GM12878 (cell line): ENCODE data around the gene NFKBIB. TPM values are rescaled to one million over a fixed set of nuclear protein-coding genes. Genes with fewer than 3 reads are reported as not detected.

Experiments used
- HDGF ChIP-seq: fragments of 450-650 bp; IDR thresholded peaks from 2 replicates; pipeline ENCODE4 v1.6.1; 2016; ENCODE audit warnings: antibody characterized with exemption
- IRF4 ChIP-seq: IDR thresholded peaks from 2 replicates; pipeline ENCODE4 v1.6.1; 2011; ENCODE audit warnings: low read depth, low read length
- JUND ChIP-seq: IDR thresholded peaks from 2 replicates; pipeline ENCODE4 v1.6.1; 2012; ENCODE audit warnings: low read depth, mild to moderate bottlenecking, low read length, improper control_type of control experiment, moderate library complexity
- NFYB ChIP-seq: IDR thresholded peaks from 2 replicates; pipeline ENCODE4 v1.6.1; 2011; ENCODE audit warnings: low read depth, mild to moderate bottlenecking, low read length, improper control_type of control experiment, moderate library complexity; ENCODE audit not compliant: insufficient read depth
- RB1 ChIP-seq: fragments of 450-650 bp; formaldehyde crosslinking; IDR thresholded peaks from 2 replicates; pipeline ENCODE4 v1.6.1; 2017; ENCODE audit warnings: mild to moderate bottlenecking, borderline replicate concordance
- SP1 ChIP-seq: IDR thresholded peaks from one replicate; pipeline ENCODE4 v1.6.1; 2011; ENCODE audit warnings: low read depth, low read length
- SREBF1 ChIP-seq: IDR thresholded peaks from 2 replicates; pipeline ENCODE4 v1.6.1; 2012; ENCODE audit warnings: mild to moderate bottlenecking, low read length
- TCF12 ChIP-seq: IDR thresholded peaks from 2 replicates; pipeline ENCODE4 v1.6.1; 2011; ENCODE audit warnings: low read depth, mild to moderate bottlenecking, low read length
- ZSCAN29 ChIP-seq: fragments of 450-650 bp; IDR thresholded peaks from 2 replicates; pipeline ENCODE4 v1.6.1; 2017; ENCODE audit warnings: mild to moderate bottlenecking, moderate library complexity
- polyA plus RNA-seq, 11 experiments: library from polyadenylated mRNA; depleted of rRNA in 4 of 11; unstranded in 6 of 11; stranded (reverse) in 5 of 11; fragments of >200 nt; fragmentation: Nextera tagmentation in 4 of 11; fragmentation: Illumina TruSeq in 1 of 11; extraction: Ambion mirVana in 4 of 11; extraction: Trizol in 1 of 11; gene quantifications; 1 replicate in 1 of 11; 2 replicates in 10 of 11; pipeline versions ENCODE4 v1.2.1 to v1.2.3, GENCODE V29; 2011 to 2016; ENCODE audit warnings: inconsistent platforms in 2 of 11, missing spikeins in 2 of 11, low read depth in 1 of 11
- total RNA-seq, 4 experiments: library from RNA; depleted of rRNA in 3 of 4; stranded (reverse); fragments of >200 nt in 3 of 4; fragmentation: Illumina TruSeq in 1 of 4; extraction: Trizol in 1 of 4; gene quantifications; 2 replicates each; pipeline versions ENCODE4 v1.2.1 to v1.2.3, GENCODE V29; 2013 to 2021
- TF ChIP-seq, protein P1 (sequence below): fragments of 450-650 bp; formaldehyde crosslinking; IDR thresholded peaks from 2 replicates; pipeline ENCODE4 v1.5.0; 2022; ENCODE audit warnings: mild to moderate bottlenecking, missing genetic modification characterization
- TF ChIP-seq, protein P2 (sequence below): fragments of 450-650 bp; IDR thresholded peaks from 2 replicates; pipeline ENCODE4 v1.6.1; 2018; ENCODE audit warnings: borderline replicate concordance, mild to moderate bottlenecking; ENCODE audit not compliant: partially characterized antibody
- TF ChIP-seq, protein P3 (sequence below): fragments of 150-350 bp; IDR thresholded peaks from 2 replicates; pipeline ENCODE4 v1.6.1; 2014; ENCODE audit warnings: mild to moderate bottlenecking, low read depth, low read length
- TF ChIP-seq, protein P4 (sequence below): fragments of 450-650 bp; IDR thresholded peaks from 2 replicates; pipeline ENCODE4 v1.6.1; 2018; ENCODE audit warnings: mild to moderate bottlenecking, low read depth, moderate library complexity; ENCODE audit not compliant: partially characterized antibody
- TF ChIP-seq, protein P5 (sequence below): fragments of 450-650 bp; IDR thresholded peaks from 2 replicates; pipeline ENCODE4 v1.6.1; 2016; ENCODE audit warnings: mild to moderate bottlenecking
- TF ChIP-seq, protein P6 (sequence below): fragments of 450-650 bp; IDR thresholded peaks from 2 replicates; pipeline ENCODE4 v1.6.1; 2016; ENCODE audit warnings: mild to moderate bottlenecking

Gene NFKBIB
- total and polyA plus RNA-seq, 10 of the 15 experiments (the other 5 are each of a cell fraction or from before 2014, with no cell fraction given), result 1.2 to 60.9 (median 31.0) TPM

DNA sequence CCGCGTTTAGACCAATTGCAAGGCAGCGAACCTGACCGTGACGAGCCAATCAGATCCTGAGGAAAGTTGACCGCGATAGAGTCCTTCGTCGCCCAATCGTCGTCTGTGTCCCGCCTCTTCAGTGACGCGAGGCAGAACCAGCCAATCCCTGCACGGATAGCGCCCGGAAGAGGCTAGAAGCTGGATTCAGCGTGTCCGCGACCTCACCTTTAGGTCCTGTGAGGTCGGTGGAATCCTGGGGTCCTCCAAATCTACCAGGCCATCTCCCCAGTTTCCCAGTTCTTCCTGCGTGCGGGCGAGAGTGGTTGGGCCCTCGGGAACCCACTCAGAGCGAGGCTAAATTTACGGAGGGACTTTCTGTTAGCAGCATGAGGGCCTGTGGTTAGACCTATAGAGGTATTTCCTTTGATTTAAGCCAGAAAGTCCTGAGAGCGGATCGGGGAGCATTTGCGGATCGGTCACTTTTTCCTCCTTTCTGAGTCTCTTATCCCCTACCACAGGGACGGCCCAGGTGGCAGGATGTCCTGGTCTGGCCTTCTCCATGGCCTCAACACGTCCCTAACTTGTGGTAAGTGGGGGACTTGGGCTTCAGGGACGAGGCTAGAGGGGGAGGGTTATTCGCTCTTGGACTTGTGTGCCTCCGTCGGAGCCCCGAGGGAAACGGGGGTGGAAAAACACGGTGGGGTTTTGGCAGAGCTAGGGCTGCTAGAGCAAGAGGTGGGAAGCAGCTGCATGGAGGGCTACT, 31.2 kb downstream of the NFKBIB start, which contains the start of gene MRPS12 (continued):
- TF ChIP-seq, protein P1, sequence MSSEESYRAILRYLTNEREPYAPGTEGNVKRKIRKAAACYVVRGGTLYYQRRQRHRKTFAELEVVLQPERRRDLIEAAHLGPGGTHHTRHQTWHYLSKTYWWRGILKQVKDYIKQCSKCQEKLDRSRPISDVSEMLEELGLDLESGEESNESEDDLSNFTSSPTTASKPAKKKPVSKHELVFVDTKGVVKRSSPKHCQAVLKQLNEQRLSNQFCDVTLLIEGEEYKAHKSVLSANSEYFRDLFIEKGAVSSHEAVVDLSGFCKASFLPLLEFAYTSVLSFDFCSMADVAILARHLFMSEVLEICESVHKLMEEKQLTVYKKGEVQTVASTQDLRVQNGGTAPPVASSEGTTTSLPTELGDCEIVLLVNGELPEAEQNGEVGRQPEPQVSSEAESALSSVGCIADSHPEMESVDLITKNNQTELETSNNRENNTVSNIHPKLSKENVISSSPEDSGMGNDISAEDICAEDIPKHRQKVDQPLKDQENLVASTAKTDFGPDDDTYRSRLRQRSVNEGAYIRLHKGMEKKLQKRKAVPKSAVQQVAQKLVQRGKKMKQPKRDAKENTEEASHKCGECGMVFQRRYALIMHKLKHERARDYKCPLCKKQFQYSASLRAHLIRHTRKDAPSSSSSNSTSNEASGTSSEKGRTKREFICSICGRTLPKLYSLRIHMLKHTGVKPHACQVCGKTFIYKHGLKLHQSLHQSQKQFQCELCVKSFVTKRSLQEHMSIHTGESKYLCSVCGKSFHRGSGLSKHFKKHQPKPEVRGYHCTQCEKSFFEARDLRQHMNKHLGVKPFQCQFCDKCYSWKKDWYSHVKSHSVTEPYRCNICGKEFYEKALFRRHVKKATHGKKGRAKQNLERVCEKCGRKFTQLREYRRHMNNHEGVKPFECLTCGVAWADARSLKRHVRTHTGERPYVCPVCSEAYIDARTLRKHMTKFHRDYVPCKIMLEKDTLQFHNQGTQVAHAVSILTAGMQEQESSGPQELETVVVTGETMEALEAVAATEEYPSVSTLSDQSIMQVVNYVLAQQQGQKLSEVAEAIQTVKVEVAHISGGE (CRISPR knock-in tag), result no peak
- TF ChIP-seq, protein P2, sequence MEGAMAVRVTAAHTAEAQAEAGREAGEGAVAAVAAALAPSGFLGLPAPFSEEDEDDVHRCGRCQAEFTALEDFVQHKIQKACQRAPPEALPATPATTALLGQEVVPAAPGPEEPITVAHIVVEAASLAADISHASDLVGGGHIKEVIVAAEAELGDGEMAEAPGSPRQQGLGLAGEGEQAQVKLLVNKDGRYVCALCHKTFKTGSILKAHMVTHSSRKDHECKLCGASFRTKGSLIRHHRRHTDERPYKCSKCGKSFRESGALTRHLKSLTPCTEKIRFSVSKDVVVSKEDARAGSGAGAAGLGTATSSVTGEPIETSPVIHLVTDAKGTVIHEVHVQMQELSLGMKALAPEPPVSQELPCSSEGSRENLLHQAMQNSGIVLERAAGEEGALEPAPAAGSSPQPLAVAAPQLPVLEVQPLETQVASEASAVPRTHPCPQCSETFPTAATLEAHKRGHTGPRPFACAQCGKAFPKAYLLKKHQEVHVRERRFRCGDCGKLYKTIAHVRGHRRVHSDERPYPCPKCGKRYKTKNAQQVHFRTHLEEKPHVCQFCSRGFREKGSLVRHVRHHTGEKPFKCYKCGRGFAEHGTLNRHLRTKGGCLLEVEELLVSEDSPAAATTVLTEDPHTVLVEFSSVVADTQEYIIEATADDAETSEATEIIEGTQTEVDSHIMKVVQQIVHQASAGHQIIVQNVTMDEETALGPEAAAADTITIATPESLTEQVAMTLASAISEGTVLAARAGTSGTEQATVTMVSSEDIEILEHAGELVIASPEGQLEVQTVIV, result peak; percentile 18
- TF ChIP-seq SP1 (peak; percentile 95), SREBF1 (no peak), ZSCAN29 (no peak), HDGF (peak; percentile 69; the same call in 1 of the 2 replicates), IRF4 (no peak), TCF12 (0 out of 2 replicates have a peak, but pooled peaks have one; percentile 20), RB1 (0 out of 2 replicates have a peak, but pooled peaks have one; percentile 59), NFYB (peak; percentile 96), JUND (no peak)
- TF ChIP-seq, protein P3, sequence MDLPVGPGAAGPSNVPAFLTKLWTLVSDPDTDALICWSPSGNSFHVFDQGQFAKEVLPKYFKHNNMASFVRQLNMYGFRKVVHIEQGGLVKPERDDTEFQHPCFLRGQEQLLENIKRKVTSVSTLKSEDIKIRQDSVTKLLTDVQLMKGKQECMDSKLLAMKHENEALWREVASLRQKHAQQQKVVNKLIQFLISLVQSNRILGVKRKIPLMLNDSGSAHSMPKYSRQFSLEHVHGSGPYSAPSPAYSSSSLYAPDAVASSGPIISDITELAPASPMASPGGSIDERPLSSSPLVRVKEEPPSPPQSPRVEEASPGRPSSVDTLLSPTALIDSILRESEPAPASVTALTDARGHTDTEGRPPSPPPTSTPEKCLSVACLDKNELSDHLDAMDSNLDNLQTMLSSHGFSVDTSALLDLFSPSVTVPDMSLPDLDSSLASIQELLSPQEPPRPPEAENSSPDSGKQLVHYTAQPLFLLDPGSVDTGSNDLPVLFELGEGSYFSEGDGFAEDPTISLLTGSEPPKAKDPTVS, result no peak
- TF ChIP-seq, protein P4, sequence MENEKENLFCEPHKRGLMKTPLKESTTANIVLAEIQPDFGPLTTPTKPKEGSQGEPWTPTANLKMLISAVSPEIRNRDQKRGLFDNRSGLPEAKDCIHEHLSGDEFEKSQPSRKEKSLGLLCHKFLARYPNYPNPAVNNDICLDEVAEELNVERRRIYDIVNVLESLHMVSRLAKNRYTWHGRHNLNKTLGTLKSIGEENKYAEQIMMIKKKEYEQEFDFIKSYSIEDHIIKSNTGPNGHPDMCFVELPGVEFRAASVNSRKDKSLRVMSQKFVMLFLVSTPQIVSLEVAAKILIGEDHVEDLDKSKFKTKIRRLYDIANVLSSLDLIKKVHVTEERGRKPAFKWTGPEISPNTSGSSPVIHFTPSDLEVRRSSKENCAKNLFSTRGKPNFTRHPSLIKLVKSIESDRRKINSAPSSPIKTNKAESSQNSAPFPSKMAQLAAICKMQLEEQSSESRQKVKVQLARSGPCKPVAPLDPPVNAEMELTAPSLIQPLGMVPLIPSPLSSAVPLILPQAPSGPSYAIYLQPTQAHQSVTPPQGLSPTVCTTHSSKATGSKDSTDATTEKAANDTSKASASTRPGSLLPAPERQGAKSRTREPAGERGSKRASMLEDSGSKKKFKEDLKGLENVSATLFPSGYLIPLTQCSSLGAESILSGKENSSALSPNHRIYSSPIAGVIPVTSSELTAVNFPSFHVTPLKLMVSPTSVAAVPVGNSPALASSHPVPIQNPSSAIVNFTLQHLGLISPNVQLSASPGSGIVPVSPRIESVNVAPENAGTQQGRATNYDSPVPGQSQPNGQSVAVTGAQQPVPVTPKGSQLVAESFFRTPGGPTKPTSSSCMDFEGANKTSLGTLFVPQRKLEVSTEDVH, result no peak
- TF ChIP-seq, protein P5, sequence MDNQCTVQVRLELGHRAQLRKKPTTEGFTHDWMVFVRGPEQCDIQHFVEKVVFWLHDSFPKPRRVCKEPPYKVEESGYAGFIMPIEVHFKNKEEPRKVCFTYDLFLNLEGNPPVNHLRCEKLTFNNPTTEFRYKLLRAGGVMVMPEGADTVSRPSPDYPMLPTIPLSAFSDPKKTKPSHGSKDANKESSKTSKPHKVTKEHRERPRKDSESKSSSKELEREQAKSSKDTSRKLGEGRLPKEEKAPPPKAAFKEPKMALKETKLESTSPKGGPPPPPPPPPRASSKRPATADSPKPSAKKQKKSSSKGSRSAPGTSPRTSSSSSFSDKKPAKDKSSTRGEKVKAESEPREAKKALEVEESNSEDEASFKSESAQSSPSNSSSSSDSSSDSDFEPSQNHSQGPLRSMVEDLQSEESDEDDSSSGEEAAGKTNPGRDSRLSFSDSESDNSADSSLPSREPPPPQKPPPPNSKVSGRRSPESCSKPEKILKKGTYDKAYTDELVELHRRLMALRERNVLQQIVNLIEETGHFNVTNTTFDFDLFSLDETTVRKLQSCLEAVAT, result no peak
- TF ChIP-seq, protein P6, sequence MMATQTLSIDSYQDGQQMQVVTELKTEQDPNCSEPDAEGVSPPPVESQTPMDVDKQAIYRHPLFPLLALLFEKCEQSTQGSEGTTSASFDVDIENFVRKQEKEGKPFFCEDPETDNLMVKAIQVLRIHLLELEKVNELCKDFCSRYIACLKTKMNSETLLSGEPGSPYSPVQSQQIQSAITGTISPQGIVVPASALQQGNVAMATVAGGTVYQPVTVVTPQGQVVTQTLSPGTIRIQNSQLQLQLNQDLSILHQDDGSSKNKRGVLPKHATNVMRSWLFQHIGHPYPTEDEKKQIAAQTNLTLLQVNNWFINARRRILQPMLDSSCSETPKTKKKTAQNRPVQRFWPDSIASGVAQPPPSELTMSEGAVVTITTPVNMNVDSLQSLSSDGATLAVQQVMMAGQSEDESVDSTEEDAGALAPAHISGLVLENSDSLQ, result peak; percentile 96
